Kidney (tissue), 14 donors: ENCODE results near the gene NPFF. TPM values are rescaled to one million over a fixed set of nuclear protein-coding genes. Genes with fewer than 3 reads are reported as not detected.
A peak's percentile ranks its signal among the peaks of the same experiment; 100 is the strongest.

Source experiments
- DNase-seq, 5 donors: peaks; one replicate each; pipeline ENCODE4 v3.0.0-alpha.2; 2013 to 2020
- FAIRE-seq: peaks from 2 replicates; lab custom pipeline; 2012; peaks lifted over from hg19 to GRCh38; lab: Jason Lieb, UNC
- H3K27ac ChIP-seq, 2 donors: one replicate each; pipeline ENCODE4 v1.7.0; 2013; ENCODE audit warnings: low read depth in 2 of 2, low read length in 2 of 2, inconsistent platforms in 1 of 2
- H3K27me3 ChIP-seq: one replicate; pipeline ENCODE4 v1.7.1; 2013; ENCODE audit warnings: low read length, inconsistent platforms; ENCODE audit not compliant: control insufficient read depth, insufficient read depth
- H3K36me3 ChIP-seq, 3 donors: one replicate each; pipeline versions ENCODE4 v1.7.0 to v1.7.1; 2013; ENCODE audit warnings: low read length in 3 of 3, control low read depth in 1 of 3, inconsistent platforms in 1 of 3; ENCODE audit not compliant: insufficient read depth in 3 of 3, control insufficient read depth in 2 of 3
- H3K4me1 ChIP-seq, 3 donors: one replicate each; pipeline versions ENCODE4 v1.7.0 to v1.7.1; 2013; ENCODE audit warnings: low read length in 3 of 3, inconsistent platforms in 1 of 3, low read depth in 1 of 3; ENCODE audit not compliant: control insufficient read depth in 2 of 3, insufficient read depth in 2 of 3
- H3K4me3 ChIP-seq, 3 donors: one replicate each; pipeline versions ENCODE4 v1.7.0 to v1.8.1; 2013; ENCODE audit warnings: low read length in 3 of 3, control low read depth in 1 of 3, inconsistent platforms in 1 of 3
- H3K9ac ChIP-seq, 3 donors: one replicate each; pipeline versions ENCODE4 v1.7.0 to v1.7.1; 2013; ENCODE audit warnings: low read length in 3 of 3, control low read depth in 1 of 3, inconsistent platforms in 1 of 3
- H3K9me3 ChIP-seq, 3 donors: one replicate each; pipeline versions ENCODE4 v1.7.0 to v1.7.1; 2013; ENCODE audit warnings: low read length in 3 of 3, control low read depth in 1 of 3, inconsistent platforms in 1 of 3; ENCODE audit not compliant: control insufficient read depth in 2 of 3, insufficient read depth in 1 of 3
- CTCF ChIP-seq: IDR thresholded peaks from 3 replicates; pipeline ENCODE4 v1.5.1; 2012; ENCODE audit warnings: mild to moderate bottlenecking, moderate library complexity, borderline replicate concordance; ENCODE audit not compliant: insufficient read depth; ENCODE audit errors: extremely low read depth
- intact Hi-C: fragments of 100-400 bp; cut with DNase I; formaldehyde crosslinking; loops from one replicate; pipeline ENCODE4 v1.11.1; 2022
- polyA plus RNA-seq: library from polyadenylated mRNA; stranded (reverse); fragments of 350-450 nt; fragmentation: Illumina TruSeq; extraction: RNeasy Lipid Tissue Mini Kit (QIAGEN cat#74804); gene quantifications from one replicate; pipeline ENCODE4 v1.2.3, GENCODE V29; 2014; ENCODE audit warnings: low read depth, low replicate concordance; ENCODE audit not compliant: insufficient read depth
- total RNA-seq: library from RNA; stranded (reverse); fragmentation: NEBNext Ultra II Directional; extraction: Animal tissue kit (Norgen Biotek cat#: 25700); gene quantifications from one replicate; pipeline ENCODE4 v1.2.1, GENCODE V29; 2021
- donor health status: control.
- donor health status: control.
- donor health status: control.
- donor health status: control.
- donor health status: control.
- donor health status: DM: yes; HTN: yes; CAD: no.
- donor health status: Normal renal cell carcinoma (clear cell type).

NPFF gene
- total and polyA plus RNA-seq, 2 donors from 2014 or later, result 1.3 TPM; not detected in 1

GRCh38 chr12:53508534-53509170 lies 1.4 kb upstream of the NPFF start:
- TF ChIP-seq CTCF, result peak; percentile 98
- Histone ChIP-seq H3K36me3 (peaks cover 4 to 29% (median 26%) of the 10 kb centered on the region in 3 donors), H3K9me3 (no peaks in the 10 kb centered on the region), H3K9ac (no peak overlapping the region), H3K27ac (no peak overlapping the region), H3K4me3 (no peak overlapping the region), H3K4me1 (peaks cover 0 to 3% (median 0%) of the 10 kb centered on the region in 3 donors), H3K27me3 (no peaks in the 10 kb centered on the region)
- FAIRE-seq, result no peak
- peak; percentile 90 to 94 (median 92) for DNase-seq
- intact Hi-C loops, result no loop called here

- TF ChIP-seq CTCF, result no peak
- no peak overlapping the region for H3K9ac ChIP-seq
- no peaks in the 10 kb centered on the region for H3K27me3 ChIP-seq
- DNase-seq (no peak), FAIRE-seq (no peak)
- no peak overlapping the region for H3K4me3 ChIP-seq
- no peak overlapping the region for H3K27ac ChIP-seq
- H3K36me3 ChIP-seq, result peaks cover 0 to 20% (median 20%) of the 10 kb centered on the region in 3 donors
- H3K9me3 ChIP-seq, result no peaks in the 10 kb centered on the region
- intact Hi-C loops, result no loop called here
- peaks cover 0 to 12% (median 0%) of the 10 kb centered on the region in 3 donors for H3K4me1 ChIP-seq
These were observed 260 bp upstream of the NPFF start for GRCh38 chr12:53507603-53507885.

DNA sequence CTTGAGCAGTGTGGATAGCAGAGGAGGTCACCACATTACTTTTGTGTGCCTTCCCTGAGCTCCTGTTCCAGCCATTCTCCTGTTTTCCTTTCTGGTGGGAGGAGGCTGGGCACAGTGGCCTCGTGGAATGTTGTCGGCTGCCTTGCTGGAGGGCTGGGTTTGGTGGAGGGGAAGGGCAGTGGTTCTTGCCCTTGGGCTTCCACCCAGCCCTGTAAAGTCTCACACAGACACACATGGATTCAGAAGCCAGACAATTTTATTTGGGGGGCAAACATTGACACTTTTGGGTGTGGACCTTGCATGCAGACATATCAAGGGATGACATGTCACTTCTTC lies 866 bp downstream of the NPFF start:
- no peak for FAIRE-seq
- DNase-seq, result no peak
- H3K4me1 ChIP-seq, result peaks cover 2 to 21% (median 11%) of the 10 kb centered on the region in 3 donors
- no peak overlapping the region for H3K4me3 ChIP-seq
- H3K27me3 ChIP-seq, result no peaks in the 10 kb centered on the region
- peaks cover 0 to 13% (median 11%) of the 10 kb centered on the region in 3 donors for H3K36me3 ChIP-seq
- H3K9ac ChIP-seq, result no peak overlapping the region
- no peaks in the 10 kb centered on the region for H3K9me3 ChIP-seq
- intact Hi-C loops, result no loop called here
- H3K27ac ChIP-seq, result no peak overlapping the region
- no peak for TF ChIP-seq CTCF
